AML-193 (cell line): Measurements from ENCODE around the gene FRK.
"Not testable (repeated sequence)": the region's sequence is repeated elsewhere in the genome, so short reads cannot be mapped to it uniquely, and the experiment has no call there.

ENCODE experiments used
- DNase-seq, 2 experiments: peaks; one replicate each; lab custom pipeline; 2025; lab: John Stamatoyannopoulos, UW

Gene FRK

DNA sequence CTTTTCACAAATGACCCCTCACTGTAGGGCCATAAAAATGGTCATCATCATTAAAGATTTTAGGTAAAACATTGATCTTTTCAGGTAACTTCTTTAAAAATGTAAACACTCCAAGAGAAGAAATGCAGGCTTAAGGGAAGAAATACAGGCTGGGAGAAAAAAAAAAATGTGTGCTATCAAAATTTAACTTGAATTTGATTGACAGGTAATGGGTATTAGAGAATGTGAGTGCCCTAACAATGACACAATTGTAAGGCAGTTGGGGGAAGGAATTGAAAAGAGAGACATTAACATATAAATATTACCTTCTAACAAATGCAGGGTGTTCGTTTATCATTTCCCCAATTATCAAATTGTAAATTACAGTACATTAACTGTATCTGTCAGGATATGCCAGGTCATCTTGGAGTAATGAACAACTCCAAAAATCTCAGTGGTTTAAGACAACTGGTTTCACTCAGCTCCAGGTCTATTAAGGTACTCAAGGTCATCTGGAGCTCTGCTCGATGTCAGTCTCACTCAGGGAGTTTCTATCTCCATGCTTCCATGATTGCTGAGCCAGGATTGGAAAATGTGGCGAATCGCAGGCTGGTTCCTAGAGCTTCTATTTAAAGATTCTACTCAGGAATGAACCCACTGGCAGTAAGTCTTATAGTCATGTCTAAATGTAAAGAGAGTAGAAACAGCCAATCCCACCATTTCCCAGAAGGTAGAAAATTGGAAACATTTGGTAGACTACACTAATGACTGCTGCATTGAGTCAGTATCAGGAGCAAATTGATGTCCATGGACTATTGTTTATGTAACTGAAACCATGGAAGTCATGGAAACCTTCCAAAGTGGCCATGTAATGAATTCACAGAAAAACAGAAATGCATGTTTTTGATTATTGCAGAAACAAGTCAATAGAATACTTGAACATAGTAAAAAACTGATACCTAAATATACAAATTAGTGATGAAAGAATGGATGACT, 55.6 kb downstream of the FRK start:
- DNase-seq, result no peak

DNA sequence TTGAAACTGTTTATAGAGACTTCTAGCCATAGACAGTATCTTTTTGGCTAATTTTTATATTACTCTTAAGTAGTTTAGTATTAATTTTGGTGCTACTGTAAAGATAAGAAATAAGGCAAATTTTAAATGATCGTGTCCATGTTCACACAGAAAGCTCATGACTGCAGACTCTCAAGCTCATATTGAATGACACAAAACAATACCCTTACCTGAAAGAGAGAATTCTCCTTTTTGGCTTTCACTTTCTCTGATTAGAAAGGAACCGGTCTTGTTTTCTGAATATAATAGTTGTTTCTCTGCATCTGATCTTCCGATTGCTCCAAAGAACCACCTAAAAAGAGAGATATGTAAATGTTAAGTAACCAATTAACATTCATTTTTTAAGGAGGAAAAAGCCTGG, 57.0 kb downstream of the FRK start:
- DNase-seq, result no peak

DNA sequence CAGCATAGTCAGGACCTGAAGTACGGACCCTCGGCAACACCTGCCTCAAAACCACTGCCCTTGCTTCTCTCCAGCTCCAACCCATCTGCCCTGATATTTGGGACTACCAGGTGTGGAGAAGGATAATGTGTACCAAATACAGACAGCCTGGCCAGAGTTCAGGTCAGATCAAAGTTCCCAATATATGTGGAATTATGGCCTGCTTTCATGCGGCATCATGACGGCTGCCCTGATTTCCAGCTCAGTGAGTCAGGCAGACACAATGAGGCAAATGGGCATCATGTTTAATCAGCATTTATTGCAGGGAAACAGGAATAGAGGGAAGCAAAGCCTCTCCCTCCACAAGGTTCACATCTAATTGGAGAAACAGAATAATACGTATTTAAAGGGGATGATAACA, 57.9 kb downstream of the FRK start:
- DNase-seq, result no peak

DNA sequence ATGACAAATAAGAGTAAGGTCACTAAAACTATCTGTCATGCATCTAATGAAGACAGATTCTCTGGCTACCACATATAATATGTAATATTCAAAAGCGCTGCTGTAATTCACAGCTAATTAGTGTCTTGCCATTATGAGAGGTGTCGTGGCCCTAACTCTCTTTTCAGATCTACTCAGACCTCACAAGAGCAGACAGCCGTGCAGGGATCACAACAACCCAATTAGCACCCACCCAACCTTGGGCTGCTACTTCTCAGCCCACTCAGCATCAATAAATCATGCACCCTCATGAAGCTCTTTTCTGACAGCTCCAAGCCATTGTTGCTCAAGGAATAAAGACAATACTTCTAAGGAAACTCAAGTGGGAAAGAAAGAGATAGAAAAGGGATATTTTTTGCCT, 61.5 kb downstream of the FRK start:
- no peak for DNase-seq

DNA sequence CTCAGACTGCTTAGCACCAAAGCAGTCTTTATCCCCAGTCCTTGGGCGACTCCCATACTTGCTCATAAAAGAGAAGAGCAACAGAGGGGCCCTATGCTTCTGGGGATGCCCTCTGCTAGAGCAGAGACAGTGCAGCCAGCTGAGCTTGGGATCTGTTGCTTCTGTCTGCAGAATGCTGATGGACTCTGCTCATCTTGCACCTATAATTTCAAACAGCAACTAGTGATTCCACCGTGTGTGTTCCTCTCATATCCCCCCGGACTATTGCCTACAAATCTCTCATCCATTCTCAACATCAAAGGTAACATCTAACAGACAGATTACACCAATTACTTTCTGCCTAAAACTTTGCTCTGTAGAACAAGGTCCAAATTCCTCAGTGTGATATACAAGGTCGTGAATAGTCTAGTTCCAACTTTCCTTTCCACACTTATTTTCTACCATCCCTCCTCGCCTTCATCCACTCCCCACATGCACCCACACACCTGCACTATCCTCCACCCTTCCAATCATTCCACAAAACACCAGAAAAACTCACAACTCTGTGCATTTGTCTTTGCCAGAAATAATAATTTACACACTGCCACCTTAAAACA, 62.6 kb downstream of the FRK start:
- DNase-seq, result no peak

DNA sequence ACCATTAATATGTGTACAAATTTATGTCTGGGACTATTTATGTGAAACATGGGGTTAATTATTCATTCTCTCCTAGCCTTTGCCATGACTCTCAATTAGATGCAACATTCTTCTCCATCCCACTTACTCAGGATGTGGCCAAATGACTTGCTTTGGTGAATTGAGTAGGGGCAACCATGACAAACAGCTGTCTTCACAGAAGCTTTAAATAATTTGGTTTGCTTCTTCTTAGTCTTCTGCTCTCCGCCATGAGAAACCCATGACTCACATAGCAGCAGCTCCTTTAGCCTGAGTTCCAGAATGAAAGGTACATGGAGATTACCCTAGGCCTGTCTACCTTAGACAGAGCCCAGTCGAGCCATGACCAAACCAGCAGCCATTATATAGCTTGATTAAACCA, 74.7 kb downstream of the FRK start:
- no peak for DNase-seq

DNA sequence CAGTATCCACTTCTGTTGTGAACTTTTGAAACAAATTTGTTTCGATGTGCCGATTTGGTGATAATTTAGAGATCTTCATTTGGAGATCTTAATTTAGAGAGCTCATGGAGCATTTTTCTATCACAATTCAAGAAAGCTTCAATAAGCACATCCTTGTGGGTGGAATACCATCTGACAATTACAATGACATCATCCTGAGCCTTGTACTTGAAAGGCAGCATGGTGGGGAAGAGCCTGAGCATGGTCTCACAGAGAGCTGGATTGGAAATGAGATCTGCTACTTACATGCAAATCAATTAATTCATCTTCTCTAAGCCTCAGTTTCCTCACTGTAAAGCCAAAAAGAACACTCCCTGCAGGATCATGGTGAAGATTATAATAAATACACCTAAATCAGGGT, 75.9 kb downstream of the FRK start:
- no peak for DNase-seq

DNA sequence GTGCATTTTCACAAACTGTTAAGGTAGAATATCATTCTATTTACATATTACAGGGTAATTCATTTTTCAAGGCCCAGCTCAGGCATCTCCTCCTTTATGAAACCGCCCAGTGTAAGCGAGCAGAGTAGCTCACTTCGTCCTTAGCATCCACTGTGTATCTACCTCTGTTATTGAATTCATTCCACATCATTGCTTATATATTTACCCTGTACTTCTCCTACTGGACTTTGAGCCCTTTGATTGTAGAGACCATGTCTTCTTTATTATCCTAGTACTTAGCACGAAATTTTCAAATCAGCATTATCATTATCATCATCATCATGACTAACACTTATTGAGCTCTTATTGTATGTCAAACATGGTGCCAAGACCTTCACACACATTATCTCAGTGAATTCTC, 76.7 kb downstream of the FRK start:
- no peak for DNase-seq

DNA sequence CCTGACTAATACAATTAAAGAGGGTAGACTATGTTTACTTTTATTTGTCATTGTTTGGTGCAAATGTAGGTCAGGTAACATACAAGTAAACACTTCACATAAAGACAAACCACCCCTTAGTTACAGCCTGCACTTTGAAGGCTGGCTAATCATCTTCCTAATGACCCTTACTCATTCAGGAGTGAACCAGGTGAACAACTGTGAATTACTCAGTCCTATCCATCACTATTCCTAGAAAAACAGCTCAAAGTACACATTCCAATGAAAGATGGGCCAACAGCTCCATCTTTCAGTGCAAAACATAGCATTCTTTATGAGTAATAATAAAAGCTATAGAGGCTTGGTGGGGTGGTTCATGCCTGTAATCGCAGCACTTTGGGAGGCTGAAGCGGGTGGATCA, 78.2 kb downstream of the FRK start:
- no peak for DNase-seq

DNA sequence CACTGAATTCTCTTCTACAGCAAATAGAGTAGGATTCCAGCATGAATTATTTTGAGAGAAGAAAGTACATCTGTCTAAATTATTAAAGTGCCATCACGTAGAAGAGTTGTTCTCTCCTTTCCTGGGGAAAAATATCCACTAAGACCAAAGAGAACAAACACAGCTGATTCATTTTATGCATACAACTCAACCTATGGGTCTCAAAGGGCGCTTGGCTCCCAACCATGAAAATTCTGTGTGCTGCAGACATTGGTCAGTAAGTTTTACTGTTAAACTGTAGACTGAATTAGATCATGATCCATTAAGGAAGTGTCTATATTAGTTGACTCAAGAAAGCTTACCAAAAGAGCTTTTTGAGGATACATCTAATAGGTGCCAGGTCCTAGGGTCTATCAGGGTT, 83.5 kb downstream of the FRK start:
- DNase-seq, result no peak

DNA sequence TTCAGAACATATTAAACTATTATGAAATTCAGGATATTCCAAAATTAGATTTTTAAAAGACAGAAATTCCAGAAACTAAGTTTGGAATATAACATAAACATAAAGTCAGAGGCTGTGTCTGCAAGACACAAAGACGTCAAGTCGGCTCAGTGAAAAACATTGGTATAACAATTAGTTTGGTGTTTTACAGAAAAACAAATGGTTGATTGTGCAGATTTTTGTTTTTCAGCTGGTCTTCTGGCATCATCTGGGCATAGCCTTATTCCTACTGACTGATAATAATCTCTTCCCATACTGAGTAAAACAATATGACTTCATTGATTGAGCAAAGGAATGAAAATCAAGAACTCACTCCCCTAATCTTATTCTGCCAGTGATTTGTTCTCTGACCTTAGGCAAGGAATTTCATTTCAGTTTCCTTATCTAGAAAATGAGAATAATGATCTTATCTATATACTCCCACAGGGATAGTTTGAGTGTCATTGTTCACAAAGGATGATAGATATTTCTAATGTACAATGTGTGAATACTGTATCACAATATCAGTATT, 84.3 kb downstream of the FRK start:
- DNase-seq, result no peak

DNA sequence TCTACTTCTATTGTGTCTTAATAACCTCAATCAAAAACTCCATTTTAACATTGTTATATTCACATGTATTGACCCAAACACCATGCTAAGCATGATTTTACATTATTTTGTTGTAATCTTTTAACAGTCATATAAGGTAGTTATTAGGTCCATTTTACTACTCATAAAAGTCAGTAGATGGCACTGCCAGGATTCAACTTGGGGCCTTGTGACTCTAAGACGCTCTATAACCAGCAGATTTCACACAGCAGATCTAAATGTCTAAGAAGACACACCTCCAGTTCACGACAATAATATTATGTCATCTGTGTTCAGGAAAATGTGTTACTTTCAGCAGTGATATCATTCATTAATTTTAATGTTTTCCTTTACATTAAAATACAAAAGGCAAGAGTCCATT, 88.0 kb downstream of the FRK start:
- peak in 1 of 2 experiments; percentile 4 for DNase-seq

DNA sequence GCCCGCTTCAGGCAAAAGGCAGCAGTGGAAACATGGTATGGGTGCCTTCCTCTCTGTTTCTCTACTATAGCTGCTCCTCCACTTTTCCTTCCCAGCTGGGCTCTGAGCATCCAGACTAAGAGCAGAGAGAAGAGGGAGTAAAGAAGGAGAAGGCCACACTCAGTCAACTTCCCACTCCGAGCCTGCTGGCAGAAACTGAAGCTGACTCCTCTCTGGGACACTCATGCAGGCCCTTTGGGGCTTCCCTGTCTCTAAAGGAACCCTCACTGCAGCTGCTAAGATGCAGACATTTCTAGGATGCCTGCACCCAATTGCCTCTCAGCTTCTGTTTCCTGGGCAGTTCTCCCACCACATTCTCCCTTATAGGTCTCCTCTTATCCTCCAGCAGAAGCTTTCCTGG, 88.9 kb downstream of the FRK start:
- DNase-seq, result no peak

DNA sequence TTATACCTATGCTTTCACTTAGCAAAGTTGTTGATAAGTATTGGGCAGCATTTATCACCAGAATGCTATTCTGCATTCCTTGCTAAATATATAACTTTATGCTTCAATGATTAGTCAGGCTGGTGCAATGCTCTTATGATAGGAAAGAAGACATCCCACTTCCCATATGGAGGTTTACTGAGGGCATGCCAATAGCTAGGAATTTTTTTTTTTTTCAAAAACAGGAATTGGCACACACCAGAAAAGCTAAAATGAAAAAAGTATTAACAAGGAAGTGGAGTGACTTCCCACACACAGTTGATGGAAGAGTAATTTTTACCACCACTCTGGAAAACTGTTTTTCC, 90.8 kb downstream of the FRK start:
- DNase-seq, result no peak

DNA sequence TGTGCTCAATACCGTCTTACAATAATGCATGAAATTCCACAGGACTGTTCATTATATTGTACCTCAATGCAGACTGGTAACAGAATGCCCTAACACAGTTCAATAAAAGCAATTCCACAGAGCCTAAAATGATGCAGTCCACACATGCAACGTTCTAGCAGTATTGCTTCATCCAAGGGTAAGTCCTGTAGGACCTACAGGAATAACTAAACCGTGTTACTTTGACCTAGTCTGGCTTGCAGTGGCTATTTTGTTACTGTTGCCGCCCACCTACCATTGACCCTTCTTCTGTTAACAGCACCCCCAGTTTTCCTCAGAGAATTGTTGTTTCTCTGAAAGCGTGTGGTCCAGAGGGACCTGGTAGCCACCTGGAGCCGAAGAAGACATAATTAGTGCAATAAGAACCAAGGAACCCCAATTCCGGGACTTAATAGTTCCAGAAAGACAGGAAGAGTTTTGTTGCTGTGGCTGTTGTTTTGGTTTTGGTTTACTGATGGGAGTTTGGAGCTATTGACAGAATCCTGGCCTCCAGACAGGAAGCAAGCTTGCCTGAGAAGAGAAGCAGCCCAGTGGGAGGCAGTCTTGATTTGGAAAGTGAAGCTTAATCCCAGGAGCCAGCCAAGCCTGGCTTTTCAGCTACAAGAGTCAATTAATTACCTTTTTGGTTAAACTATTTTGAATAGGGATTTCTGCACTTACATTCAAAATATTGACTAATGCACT, 91.3 kb downstream of the FRK start:
- no peak for DNase-seq

DNA sequence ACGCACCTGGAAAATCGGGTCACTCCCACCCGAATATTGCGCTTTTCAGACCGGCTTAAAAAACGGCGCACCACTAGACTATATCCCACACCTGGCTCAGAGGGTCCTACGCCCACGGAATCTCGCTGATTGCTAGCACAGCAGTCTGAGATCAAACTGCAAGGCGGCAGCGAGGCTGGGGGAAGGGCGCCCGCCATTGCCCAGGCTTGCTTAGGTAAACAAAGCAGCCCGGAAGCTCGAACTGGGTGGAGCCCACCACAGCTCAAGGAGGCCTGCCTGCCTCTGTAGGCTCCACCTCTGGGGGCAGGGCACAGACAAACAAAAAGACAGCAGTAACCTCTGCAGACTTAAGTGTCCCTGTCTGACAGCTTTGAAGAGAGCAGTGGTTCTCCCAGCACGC, 100.4 kb downstream of the FRK start:
- not testable (repeated sequence) for DNase-seq

DNA sequence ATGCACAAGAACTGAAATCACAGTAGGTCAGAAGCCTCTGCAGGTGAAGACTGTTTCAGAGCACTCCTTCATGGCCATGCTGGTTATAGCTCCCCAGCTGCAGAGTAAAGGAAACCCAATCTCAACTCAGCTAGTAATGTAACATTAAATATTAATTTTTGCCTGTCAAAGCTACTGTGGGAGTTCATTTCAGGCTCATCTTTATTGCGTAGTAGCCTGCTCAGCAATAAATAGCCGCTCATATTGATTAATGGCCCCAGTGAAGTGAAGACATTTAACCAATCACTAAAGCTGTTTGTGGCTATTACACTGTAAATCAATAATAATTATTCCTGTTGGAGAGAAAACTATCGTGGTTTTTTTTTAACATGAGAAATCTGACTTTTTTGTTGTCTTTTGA, 101.7 kb downstream of the FRK start:
- DNase-seq, result no peak

DNA sequence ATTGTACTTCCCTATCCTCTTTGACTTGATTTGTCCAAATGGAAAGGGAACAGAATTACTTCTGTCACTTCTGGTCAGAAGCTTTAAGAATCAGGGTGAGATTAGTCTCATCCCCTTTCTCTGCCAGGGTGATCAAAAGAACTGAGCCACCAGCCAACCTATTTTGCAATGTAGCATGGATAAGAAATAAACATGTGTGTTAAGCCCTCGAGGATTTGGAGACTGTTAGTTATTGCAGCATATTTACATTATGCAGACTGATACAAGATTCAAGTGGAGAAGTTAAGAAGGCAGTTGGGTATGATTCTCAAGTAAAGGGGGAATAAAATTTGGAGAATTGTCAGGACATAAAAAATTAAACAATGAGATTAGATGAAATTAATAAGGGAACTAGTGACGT, 106.0 kb downstream of the FRK start:
- DNase-seq, result no peak

DNA sequence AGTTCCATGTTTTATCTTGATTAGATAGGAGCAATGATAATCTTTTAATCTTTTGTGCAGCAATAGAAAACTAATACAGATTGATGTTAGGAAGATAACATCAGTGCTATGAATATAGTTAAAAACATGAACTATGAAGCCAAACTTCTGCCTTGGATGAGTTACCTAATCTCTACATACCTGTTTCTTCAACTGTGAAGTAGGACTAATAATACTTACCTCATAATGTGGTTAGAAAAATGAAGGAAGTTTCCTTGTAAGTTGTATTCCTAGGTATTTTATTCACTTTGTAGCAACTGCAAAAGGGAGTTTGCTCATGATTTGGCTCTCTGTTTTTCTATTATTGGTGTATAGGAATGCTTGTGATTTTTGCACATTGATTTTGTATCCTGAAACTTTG, 111.9 kb downstream of the FRK start:
- no peak for DNase-seq

DNA sequence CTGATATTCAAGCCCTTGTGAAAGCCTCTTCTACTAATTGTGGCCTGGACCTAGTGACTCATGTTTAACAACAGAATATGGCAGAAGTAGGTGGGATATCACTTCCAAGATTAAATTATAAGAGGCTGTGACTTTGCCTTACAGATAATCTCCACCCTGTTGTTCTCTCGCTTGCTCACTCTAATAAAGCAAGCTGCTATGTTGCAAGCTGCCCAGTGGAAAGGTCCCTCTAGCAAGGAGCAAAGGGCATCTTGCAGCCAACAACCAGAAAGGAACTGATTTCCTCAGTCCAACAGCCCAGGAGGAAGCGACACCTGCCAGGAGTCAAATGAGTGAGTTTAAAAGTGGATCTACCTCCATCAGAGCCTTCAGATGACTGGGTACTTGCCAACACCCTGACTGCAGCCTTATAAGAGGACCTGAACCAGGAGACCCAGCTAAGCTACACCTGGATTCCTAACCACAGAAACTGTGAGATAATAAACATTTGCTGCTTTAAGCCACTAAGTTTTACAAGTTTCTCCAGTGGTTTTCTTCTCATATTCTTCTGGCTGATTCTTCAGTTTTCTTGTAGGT, 112.6 kb downstream of the FRK start:
- DNase-seq, result no peak

DNA sequence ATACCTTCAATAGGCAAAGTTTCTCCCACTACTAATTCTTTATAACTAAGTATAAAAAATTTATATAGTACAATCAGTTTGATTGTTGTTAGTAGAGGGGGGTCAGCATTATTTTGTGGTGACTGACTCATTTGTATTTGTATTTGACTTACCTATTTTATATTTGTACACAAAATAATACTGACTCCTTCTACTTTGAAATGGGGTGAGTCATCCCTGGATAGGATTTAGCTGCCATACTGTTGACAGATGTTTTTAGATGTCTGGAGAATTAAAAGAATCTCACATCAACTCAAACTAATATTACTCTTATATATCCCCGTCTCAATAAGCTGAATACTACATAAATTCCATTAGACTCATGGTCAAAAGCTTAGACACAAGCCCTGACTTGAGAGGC, 114.9 kb downstream of the FRK start:
- no peak for DNase-seq

DNA sequence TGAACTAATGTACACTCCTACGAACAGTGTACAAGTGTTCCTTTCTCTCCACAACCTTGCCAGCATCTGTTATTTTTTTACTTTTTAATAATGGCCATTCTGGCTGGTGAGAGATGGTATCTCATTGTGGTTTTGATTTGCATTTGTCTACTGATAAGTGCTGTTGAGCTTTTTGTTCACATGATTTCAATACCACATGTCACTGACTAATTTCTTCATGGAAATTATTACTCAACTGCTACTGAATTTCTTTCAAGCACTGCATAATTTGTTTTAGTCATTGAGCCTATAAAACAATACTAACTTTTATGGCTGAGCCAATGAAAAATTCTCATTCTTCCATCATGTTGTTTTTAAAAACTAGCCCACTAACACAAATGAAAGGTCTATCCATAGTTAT, 115.4 kb downstream of the FRK start:
- DNase-seq, result no peak

DNA sequence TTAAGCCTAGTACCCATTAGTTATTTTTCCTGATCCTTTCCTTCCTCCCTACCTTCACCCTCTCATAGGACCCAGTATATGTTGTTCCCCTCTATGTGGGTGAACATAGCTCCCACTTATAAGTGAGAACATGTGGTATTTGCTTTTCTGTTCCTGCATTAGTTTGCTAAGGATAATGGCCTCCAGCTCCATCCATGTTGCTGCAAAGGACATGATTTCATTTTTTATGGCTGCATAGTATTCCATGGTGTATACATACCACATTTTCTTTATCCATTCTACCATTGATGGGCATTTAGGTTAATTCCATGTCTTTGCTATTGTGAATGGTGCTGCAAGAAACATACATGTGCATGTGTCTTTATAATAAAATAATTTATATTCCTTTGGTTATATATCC, 115.9 kb downstream of the FRK start:
- not testable (repeated sequence) for DNase-seq
